GM23338 (cell line): ENCODE measurements around the gene SHC4. TPM values are rescaled to one million over a fixed set of nuclear protein-coding genes. Genes with fewer than 3 reads are reported as not detected.

Source experiments
- ATAC-seq: fragments of 200-7000 bp; cut with Tn5 transposase; 3 replicates; pipeline ENCODE4 v1.9.1; 2020
- DNase-seq: peaks from one replicate; pipeline ENCODE4 v3.0.0-alpha.2; 2015; ENCODE audit warnings: low spot score
- H2AFZ ChIP-seq: fragments of 200-600 bp; sonication (generic); 2 replicates; pipeline ENCODE4 v1.8.0; 2016; ENCODE audit warnings: antibody characterized with exemption, mild to moderate bottlenecking, moderate library complexity
- H3F3A ChIP-seq: fragments of 200-600 bp; sonication (generic); replicated peaks from 2 replicates; pipeline ENCODE4 v1.8.0; 2017; ENCODE audit warnings: antibody characterized with exemption, mixed run types, low read depth
- H3K27ac ChIP-seq: fragments of 200-600 bp; sonication (generic); 2 replicates; pipeline ENCODE4 v1.6.1; 2016; ENCODE audit warnings: low read depth
- H3K27me3 ChIP-seq: fragments of 200-600 bp; sonication (generic); 2 replicates; pipeline ENCODE4 v1.8.0; 2016; ENCODE audit warnings: mild to moderate bottlenecking, mixed run types, moderate library complexity; ENCODE audit not compliant: insufficient read depth
- H3K36me3 ChIP-seq: fragments of 200-600 bp; sonication (generic); 2 replicates; pipeline ENCODE4 v1.8.0; 2016; ENCODE audit warnings: mild to moderate bottlenecking; ENCODE audit not compliant: insufficient read depth
- H3K4me1 ChIP-seq: fragments of 200-600 bp; sonication (generic); 2 replicates; pipeline ENCODE4 v1.8.0; 2016; ENCODE audit warnings: mild to moderate bottlenecking, moderate library complexity; ENCODE audit not compliant: insufficient read depth
- H3K4me2 ChIP-seq: fragments of 200-600 bp; sonication (generic); 2 replicates; pipeline ENCODE4 v1.7.1; 2017; ENCODE audit warnings: mixed run types
- H3K4me3 ChIP-seq: fragments of 200-600 bp; sonication (generic); 2 replicates; pipeline ENCODE4 v1.6.1; 2016; ENCODE audit warnings: mixed run types
- H3K79me2 ChIP-seq: fragments of 200-600 bp; sonication (generic); replicated peaks from 2 replicates; pipeline ENCODE4 v1.8.0; 2017; ENCODE audit warnings: mild to moderate bottlenecking; ENCODE audit not compliant: insufficient read depth
- H3K9me2 ChIP-seq: fragments of 200-600 bp; sonication (generic); 2 replicates; pipeline ENCODE4 v1.8.0; 2017; ENCODE audit not compliant: insufficient read depth
- H4K20me1 ChIP-seq: fragments of 200-600 bp; sonication (generic); replicated peaks from 2 replicates; pipeline ENCODE4 v1.8.0; 2017; ENCODE audit warnings: mild to moderate bottlenecking; ENCODE audit not compliant: insufficient read depth
- H3K27ac Mint-ChIP-seq: 2 replicates; pipeline ENCODE4 v1.8.0; 2020; ENCODE audit warnings: inconsistent platforms, mild to moderate bottlenecking, moderate library complexity, mixed read lengths
- H3K27me3 Mint-ChIP-seq: 3 replicates; pipeline ENCODE4 v1.8.0; 2022; ENCODE audit warnings: low read depth, mild to moderate bottlenecking, moderate library complexity, mixed read lengths, inconsistent platforms; ENCODE audit not compliant: insufficient read depth, poor library complexity
- H3K36me3 Mint-ChIP-seq: 3 replicates; pipeline ENCODE4 v1.8.0; 2021; ENCODE audit warnings: low read depth, mild to moderate bottlenecking, inconsistent platforms, moderate library complexity, mixed read lengths
- H3K4me1 Mint-ChIP-seq: 3 replicates; pipeline ENCODE4 v1.8.0; 2020; ENCODE audit warnings: mild to moderate bottlenecking, inconsistent platforms, mixed read lengths
- H3K4me3 Mint-ChIP-seq: 3 replicates; pipeline ENCODE4 v1.8.0; 2021; ENCODE audit warnings: moderate library complexity, mild to moderate bottlenecking, inconsistent platforms, mixed read lengths
- H3K9me3 Mint-ChIP-seq: 3 replicates; pipeline ENCODE4 v1.8.0; 2020; ENCODE audit warnings: moderate library complexity, mild to moderate bottlenecking, inconsistent platforms, mixed read lengths
- CREB1 ChIP-seq: fragments of 250-450 bp; sonication (Bioruptor Pico); IDR thresholded peaks from 2 replicates; pipeline ENCODE4 v1.5.0; 2020; ENCODE audit warnings: low read depth, mild to moderate bottlenecking, moderate library complexity
- EZH2 ChIP-seq: fragments of 200-600 bp; sonication (generic); IDR thresholded peaks from one replicate; pipeline ENCODE4 v1.8.0; 2017; ENCODE audit warnings: antibody characterized with exemption, mild to moderate bottlenecking, low read depth; ENCODE audit not compliant: unreplicated experiment
- EZH2phosphoT487 ChIP-seq: fragments of 200-600 bp; sonication (generic); IDR thresholded peaks from one replicate; pipeline ENCODE4 v1.8.1; 2018; ENCODE audit warnings: antibody characterized with exemption; ENCODE audit not compliant: unreplicated experiment
- JUNB ChIP-seq: IDR thresholded peaks from one replicate; pipeline ENCODE4 v1.6.1; 2016; ENCODE audit warnings: antibody characterized with exemption; ENCODE audit not compliant: unreplicated experiment
- NANOG ChIP-seq: IDR thresholded peaks from 2 replicates; pipeline ENCODE4 v1.6.1; 2016; ENCODE audit warnings: antibody characterized with exemption, borderline replicate concordance
- POLR2AphosphoS5 ChIP-seq: IDR thresholded peaks from 2 replicates; pipeline ENCODE4 v1.6.1; 2016; ENCODE audit warnings: antibody characterized with exemption, low read depth
- STAT1 ChIP-seq: IDR thresholded peaks from one replicate; pipeline ENCODE4 v1.6.1; 2016; ENCODE audit warnings: antibody characterized with exemption; ENCODE audit not compliant: unreplicated experiment
- ZNF114 ChIP-seq: fragments of 250-450 bp; sonication (Bioruptor Pico); IDR thresholded peaks from 2 replicates; pipeline ENCODE4 v1.5.0; 2020; ENCODE audit warnings: mild to moderate bottlenecking, moderate library complexity
- ZNF331 ChIP-seq: fragments of 250-450 bp; sonication (Bioruptor Pico); IDR thresholded peaks from 2 replicates; pipeline ENCODE4 v1.5.0; 2020; ENCODE audit warnings: low read depth, mild to moderate bottlenecking, moderate library complexity
- polyA plus RNA-seq: library from polyadenylated mRNA; unstranded; fragments of >200 nt; fragmentation: Nextera tagmentation; extraction: Ambion mirVana; gene quantifications from 2 replicates; pipeline ENCODE4 v1.2.1, GENCODE V29; 2016
- total RNA-seq: library from RNA; depleted of rRNA; stranded (reverse); fragments of >200 nt; shearing (Covaris generic); gene quantifications from 2 replicates; pipeline ENCODE4 v1.2.3, GENCODE V29; 2014
- TF ChIP-seq, protein P1 (sequence below): IDR thresholded peaks from one replicate; pipeline ENCODE4 v1.6.1; 2018; ENCODE audit warnings: antibody characterized with exemption; ENCODE audit not compliant: unreplicated experiment
- TF ChIP-seq, protein P2 (sequence below), 2 experiments: fragments of 200-600 bp in 1 of 2; sonication (generic) in 1 of 2; conservative IDR thresholded peaks; 2 replicates each; pipeline versions ENCODE4 v1.5.1 to v1.6.1; 2016 to 2017; ENCODE audit warnings: antibody characterized with exemption in 2 of 2, low read depth in 2 of 2, mild to moderate bottlenecking in 2 of 2, moderate library complexity in 1 of 2
- TF ChIP-seq, protein P3 (sequence below): fragments of 250-450 bp; sonication (Bioruptor Pico); IDR thresholded peaks from 2 replicates; pipeline ENCODE4 v1.5.0; 2020; ENCODE audit warnings: mild to moderate bottlenecking, moderate library complexity
- TF ChIP-seq, protein P4 (sequence below): IDR thresholded peaks from 2 replicates; pipeline ENCODE4 v1.6.1; 2016; ENCODE audit warnings: antibody characterized with exemption

The SHC4 gene
- total and polyA plus RNA-seq, 2 experiments from 2014 or later: 0.21 to 0.32 TPM

DNA sequence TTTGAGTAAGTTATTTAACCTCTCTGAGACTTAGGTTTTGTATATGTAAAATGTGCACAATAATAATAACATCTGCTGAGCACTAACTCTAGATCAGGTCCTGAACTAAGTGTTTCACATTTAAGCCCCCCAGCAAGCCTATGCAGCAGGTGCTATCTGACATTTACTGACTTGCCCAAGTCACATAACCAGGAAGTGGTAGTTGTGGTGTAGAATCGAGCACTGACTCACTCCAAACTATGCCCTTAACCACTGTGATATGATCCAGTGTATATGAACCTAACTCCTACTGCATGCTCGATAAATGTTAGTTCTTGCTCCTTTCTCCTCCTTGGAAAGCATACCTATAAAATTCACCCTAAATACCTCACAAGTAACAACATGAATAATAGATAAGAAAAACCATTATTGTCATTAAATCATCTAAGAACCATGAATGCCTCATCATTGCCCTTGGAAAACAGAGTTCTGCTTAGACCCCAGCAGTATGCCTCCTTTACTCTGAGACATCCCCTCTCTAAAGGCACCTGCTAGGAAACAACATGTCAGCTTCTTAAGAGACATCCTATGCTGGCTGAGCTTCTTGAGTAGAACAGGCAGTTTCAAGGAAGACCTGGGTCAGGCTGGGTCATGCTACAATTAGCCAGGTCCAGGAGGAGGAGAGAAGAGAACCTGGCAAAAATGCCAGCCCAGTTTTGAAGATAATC is 3.0 kb upstream of the SHC4 start:
- H3K4me2 ChIP-seq: no peak overlapping the region
- no peak for DNase-seq
- H3K27ac Mint-ChIP-seq: no peak overlapping the region

More for the DNA sequence above, 3.0 kb upstream of the SHC4 start:
- Histone ChIP-seq H3K36me3 (no peaks in the 10 kb centered on the region), H3K79me2 (no peaks in the 10 kb centered on the region), H3K4me3 (no peak overlapping the region), H3K27me3 (peaks cover 17% of the 10 kb centered on the region), H3F3A (no peaks in the 10 kb centered on the region), H2AFZ (no peak overlapping the region), H3K9me2 (no peaks in the 10 kb centered on the region; the same call in 1 of the 2 replicates), H3K4me1 (peaks cover 6% of the 10 kb centered on the region; the same call in 1 of the 2 replicates), H4K20me1 (no peaks in the 10 kb centered on the region), H3K27ac (no peak overlapping the region)
- no peak for TF ChIP-seq CREB1
- TF ChIP-seq, protein P1, sequence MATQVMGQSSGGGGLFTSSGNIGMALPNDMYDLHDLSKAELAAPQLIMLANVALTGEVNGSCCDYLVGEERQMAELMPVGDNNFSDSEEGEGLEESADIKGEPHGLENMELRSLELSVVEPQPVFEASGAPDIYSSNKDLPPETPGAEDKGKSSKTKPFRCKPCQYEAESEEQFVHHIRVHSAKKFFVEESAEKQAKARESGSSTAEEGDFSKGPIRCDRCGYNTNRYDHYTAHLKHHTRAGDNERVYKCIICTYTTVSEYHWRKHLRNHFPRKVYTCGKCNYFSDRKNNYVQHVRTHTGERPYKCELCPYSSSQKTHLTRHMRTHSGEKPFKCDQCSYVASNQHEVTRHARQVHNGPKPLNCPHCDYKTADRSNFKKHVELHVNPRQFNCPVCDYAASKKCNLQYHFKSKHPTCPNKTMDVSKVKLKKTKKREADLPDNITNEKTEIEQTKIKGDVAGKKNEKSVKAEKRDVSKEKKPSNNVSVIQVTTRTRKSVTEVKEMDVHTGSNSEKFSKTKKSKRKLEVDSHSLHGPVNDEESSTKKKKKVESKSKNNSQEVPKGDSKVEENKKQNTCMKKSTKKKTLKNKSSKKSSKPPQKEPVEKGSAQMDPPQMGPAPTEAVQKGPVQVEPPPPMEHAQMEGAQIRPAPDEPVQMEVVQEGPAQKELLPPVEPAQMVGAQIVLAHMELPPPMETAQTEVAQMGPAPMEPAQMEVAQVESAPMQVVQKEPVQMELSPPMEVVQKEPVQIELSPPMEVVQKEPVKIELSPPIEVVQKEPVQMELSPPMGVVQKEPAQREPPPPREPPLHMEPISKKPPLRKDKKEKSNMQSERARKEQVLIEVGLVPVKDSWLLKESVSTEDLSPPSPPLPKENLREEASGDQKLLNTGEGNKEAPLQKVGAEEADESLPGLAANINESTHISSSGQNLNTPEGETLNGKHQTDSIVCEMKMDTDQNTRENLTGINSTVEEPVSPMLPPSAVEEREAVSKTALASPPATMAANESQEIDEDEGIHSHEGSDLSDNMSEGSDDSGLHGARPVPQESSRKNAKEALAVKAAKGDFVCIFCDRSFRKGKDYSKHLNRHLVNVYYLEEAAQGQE: no peak
- no peak for TF ChIP-seq STAT1
- TF ChIP-seq JUNB: no peak
- TF ChIP-seq, protein P2, sequence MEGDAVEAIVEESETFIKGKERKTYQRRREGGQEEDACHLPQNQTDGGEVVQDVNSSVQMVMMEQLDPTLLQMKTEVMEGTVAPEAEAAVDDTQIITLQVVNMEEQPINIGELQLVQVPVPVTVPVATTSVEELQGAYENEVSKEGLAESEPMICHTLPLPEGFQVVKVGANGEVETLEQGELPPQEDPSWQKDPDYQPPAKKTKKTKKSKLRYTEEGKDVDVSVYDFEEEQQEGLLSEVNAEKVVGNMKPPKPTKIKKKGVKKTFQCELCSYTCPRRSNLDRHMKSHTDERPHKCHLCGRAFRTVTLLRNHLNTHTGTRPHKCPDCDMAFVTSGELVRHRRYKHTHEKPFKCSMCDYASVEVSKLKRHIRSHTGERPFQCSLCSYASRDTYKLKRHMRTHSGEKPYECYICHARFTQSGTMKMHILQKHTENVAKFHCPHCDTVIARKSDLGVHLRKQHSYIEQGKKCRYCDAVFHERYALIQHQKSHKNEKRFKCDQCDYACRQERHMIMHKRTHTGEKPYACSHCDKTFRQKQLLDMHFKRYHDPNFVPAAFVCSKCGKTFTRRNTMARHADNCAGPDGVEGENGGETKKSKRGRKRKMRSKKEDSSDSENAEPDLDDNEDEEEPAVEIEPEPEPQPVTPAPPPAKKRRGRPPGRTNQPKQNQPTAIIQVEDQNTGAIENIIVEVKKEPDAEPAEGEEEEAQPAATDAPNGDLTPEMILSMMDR (conservative IDR thresholded peaks at IDR 0.05; ENCODE audit: low read depth in 2 of 2): no peak
- TF ChIP-seq EZH2phosphoT487: no peak
- no peak for TF ChIP-seq EZH2
- no peak for TF ChIP-seq POLR2AphosphoS5
- no peak for TF ChIP-seq NANOG
- TF ChIP-seq, protein P3, sequence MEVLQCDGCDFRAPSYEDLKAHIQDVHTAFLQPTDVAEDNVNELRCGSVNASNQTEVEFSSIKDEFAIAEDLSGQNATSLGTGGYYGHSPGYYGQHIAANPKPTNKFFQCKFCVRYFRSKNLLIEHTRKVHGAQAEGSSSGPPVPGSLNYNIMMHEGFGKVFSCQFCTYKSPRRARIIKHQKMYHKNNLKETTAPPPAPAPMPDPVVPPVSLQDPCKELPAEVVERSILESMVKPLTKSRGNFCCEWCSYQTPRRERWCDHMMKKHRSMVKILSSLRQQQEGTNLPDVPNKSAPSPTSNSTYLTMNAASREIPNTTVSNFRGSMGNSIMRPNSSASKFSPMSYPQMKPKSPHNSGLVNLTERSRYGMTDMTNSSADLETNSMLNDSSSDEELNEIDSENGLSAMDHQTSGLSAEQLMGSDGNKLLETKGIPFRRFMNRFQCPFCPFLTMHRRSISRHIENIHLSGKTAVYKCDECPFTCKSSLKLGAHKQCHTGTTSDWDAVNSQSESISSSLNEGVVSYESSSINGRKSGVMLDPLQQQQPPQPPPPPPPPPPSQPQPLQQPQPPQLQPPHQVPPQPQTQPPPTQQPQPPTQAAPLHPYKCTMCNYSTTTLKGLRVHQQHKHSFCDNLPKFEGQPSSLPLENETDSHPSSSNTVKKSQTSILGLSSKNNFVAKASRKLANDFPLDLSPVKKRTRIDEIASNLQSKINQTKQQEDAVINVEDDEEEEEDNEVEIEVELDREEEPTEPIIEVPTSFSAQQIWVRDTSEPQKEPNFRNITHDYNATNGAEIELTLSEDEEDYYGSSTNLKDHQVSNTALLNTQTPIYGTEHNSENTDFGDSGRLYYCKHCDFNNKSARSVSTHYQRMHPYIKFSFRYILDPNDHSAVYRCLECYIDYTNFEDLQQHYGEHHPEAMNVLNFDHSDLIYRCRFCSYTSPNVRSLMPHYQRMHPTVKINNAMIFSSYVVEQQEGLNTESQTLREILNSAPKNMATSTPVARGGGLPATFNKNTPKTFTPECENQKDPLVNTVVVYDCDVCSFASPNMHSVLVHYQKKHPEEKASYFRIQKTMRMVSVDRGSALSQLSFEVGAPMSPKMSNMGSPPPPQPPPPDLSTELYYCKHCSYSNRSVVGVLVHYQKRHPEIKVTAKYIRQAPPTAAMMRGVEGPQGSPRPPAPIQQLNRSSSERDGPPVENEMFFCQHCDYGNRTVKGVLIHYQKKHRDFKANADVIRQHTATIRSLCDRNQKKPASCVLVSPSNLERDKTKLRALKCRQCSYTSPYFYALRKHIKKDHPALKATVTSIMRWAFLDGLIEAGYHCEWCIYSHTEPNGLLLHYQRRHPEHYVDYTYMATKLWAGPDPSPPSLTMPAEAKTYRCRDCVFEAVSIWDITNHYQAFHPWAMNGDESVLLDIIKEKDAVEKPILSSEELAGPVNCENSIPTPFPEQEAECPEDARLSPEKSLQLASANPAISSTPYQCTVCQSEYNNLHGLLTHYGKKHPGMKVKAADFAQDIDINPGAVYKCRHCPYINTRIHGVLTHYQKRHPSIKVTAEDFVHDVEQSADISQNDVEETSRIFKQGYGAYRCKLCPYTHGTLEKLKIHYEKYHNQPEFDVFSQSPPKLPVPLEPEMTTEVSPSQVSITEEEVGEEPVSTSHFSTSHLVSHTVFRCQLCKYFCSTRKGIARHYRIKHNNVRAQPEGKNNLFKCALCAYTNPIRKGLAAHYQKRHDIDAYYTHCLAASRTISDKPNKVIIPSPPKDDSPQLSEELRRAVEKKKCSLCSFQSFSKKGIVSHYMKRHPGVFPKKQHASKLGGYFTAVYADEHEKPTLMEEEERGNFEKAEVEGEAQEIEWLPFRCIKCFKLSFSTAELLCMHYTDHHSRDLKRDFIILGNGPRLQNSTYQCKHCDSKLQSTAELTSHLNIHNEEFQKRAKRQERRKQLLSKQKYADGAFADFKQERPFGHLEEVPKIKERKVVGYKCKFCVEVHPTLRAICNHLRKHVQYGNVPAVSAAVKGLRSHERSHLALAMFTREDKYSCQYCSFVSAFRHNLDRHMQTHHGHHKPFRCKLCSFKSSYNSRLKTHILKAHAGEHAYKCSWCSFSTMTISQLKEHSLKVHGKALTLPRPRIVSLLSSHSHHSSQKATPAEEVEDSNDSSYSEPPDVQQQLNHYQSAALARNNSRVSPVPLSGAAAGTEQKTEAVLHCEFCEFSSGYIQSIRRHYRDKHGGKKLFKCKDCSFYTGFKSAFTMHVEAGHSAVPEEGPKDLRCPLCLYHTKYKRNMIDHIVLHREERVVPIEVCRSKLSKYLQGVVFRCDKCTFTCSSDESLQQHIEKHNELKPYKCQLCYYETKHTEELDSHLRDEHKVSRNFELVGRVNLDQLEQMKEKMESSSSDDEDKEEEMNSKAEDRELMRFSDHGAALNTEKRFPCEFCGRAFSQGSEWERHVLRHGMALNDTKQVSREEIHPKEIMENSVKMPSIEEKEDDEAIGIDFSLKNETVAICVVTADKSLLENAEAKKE (CRISPR knock-in tag): no peak
- no peak for TF ChIP-seq ZNF114 (CRISPR knock-in tag)
- TF ChIP-seq, protein P4, sequence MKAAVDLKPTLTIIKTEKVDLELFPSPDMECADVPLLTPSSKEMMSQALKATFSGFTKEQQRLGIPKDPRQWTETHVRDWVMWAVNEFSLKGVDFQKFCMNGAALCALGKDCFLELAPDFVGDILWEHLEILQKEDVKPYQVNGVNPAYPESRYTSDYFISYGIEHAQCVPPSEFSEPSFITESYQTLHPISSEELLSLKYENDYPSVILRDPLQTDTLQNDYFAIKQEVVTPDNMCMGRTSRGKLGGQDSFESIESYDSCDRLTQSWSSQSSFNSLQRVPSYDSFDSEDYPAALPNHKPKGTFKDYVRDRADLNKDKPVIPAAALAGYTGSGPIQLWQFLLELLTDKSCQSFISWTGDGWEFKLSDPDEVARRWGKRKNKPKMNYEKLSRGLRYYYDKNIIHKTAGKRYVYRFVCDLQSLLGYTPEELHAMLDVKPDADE: no peak
- no peak for TF ChIP-seq ZNF331
- peaks cover 12% of the 10 kb centered on the region; the same call in 2 of the 3 replicates for H3K4me1 Mint-ChIP-seq
- H3K27me3 Mint-ChIP-seq: peaks cover 22% of the 10 kb centered on the region
- ATAC-seq: no peak
- H3K36me3 Mint-ChIP-seq: no peaks in the 10 kb centered on the region
- H3K4me3 Mint-ChIP-seq: no peak overlapping the region
- no peaks in the 10 kb centered on the region for H3K9me3 Mint-ChIP-seq
